ENCODE measurements around the gene GOLIM4.
"Not testable (repeated sequence)": the region's sequence is repeated elsewhere in the genome, so short reads cannot be mapped to it uniquely, and the experiment has no call there.

The GOLIM4 gene

GRCh38 chr3:168047936-168048335 is 47.8 kb downstream of the GOLIM4 start:
- DNase-seq: no peak

- peak in 2 of 14 donors; percentile 24 to 31 for DNase-seq
Measured at GRCh38 chr3:168047190-168047795, 48.4 kb downstream of the GOLIM4 start.

- DNase-seq: peak in 1 of 14 donors; percentile 8
Measured at GRCh38 chr3:168044049-168044448, 51.7 kb downstream of the GOLIM4 start.

GRCh38 chr3:168040607-168041208 is 55.0 kb downstream of the GOLIM4 start:
- no peak for DNase-seq

- no peak for DNase-seq
Measured at GRCh38 chr3:168037020-168037419, 58.7 kb downstream of the GOLIM4 start.

- DNase-seq: no peak
Measured at GRCh38 chr3:168036619-168037018, 59.1 kb downstream of the GOLIM4 start.

- no peak for DNase-seq
Measured at GRCh38 chr3:168034152-168034928, 61.4 kb downstream of the GOLIM4 start.

GRCh38 chr3:168030577-168030976 is 65.1 kb downstream of the GOLIM4 start:
- no peak for DNase-seq

- no peak for DNase-seq
Measured at GRCh38 chr3:168029705-168030104, 66.0 kb downstream of the GOLIM4 start.

GRCh38 chr3:168028086-168028485 is 67.6 kb downstream of the GOLIM4 start:
- no peak for DNase-seq

GRCh38 chr3:168026764-168027163 is 69.0 kb downstream of the GOLIM4 start:
- no peak for DNase-seq

- no peak for DNase-seq
Measured at GRCh38 chr3:168025076-168025475, 70.6 kb downstream of the GOLIM4 start.

GRCh38 chr3:168024537-168024941 is 71.2 kb downstream of the GOLIM4 start:
- peak in 2 of 14 donors; percentile 14 to 19 for DNase-seq

- no peak for DNase-seq
Measured at GRCh38 chr3:168021737-168022450, 73.8 kb downstream of the GOLIM4 start.

GRCh38 chr3:168011280-168011679 is 84.4 kb downstream of the GOLIM4 start:
- DNase-seq: not testable (repeated sequence)

- no peak for DNase-seq
Measured at GRCh38 chr3:168006584-168006983, 89.1 kb downstream of the GOLIM4 start.

GRCh38 chr3:168003911-168004310 is 91.8 kb downstream of the GOLIM4 start:
- DNase-seq: no peak

GRCh38 chr3:168002786-168003368 is 92.8 kb downstream of the GOLIM4 start:
- DNase-seq: no peak

GRCh38 chr3:168001244-168001643 is 94.5 kb downstream of the GOLIM4 start:
- no peak for DNase-seq

GRCh38 chr3:167998253-167998652 is 97.5 kb downstream of the GOLIM4 start:
- no peak for DNase-seq

- no peak for DNase-seq
Measured at GRCh38 chr3:167996514-167996913, 99.2 kb downstream of the GOLIM4 start.

- DNase-seq: no peak
Measured at GRCh38 chr3:167992381-167992780, 103.3 kb downstream of the GOLIM4 start.

GRCh38 chr3:167991213-167991612 is 104.5 kb downstream of the GOLIM4 start:
- no peak for DNase-seq
